ENCODE results near the gene AURKAIP1. TPM values are rescaled to one million over a fixed set of nuclear protein-coding genes. Genes with fewer than 3 reads are reported as not detected.
"Not testable (repeated sequence)": the region's sequence is repeated elsewhere in the genome, so short reads cannot be mapped to it uniquely, and the experiment has no call there.

Gene AURKAIP1
- total RNA-seq, 2 donors from 2014 or later: 152 to 161 TPM

DNA sequence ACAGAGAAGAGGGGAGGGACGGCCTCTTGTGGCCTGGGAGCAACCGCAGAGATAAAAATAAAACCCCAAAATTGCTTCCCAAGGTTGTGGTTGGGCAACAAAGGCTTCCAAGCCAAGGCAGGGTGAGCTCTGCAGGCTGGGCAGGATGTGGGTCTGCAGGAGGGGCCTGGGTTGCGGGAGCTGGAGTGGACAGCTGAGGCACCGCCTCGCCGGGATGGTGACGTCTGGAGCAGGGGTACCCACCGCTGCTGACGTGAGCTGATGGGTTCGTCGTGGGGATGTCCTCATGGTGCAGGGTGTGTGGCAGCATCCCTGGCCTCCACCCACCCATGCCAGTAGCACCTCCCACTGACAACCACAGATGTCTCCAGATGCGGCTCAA, 3.7 kb downstream of the AURKAIP1 start:
- peaks cover 17% of the 10 kb centered on the region for H3K4me1 ChIP-seq (replicated peaks)
- WGBS: 78% methylated on average over 9 of the region's 12 CpGs
- no peak for DNase-seq (ENCODE audit: low spot score)
- no peak overlapping the region for H3K27ac ChIP-seq
- intact Hi-C loops (cut with DNase I): loop anchor here (5.0 kb wide), 1 partner anchor 249 kb away; no protein-coding TSS in a partner anchor
- H3K27me3 ChIP-seq (replicated peaks; ENCODE audit: insufficient read depth): no peaks in the 10 kb centered on the region
- H3K4me3 ChIP-seq: no peak overlapping the region
- H3K36me3 ChIP-seq: no peaks in the 10 kb centered on the region
- no peak for TF ChIP-seq POLR2A (IDR thresholded peaks at IDR 0.05)
- TF ChIP-seq CTCF (IDR thresholded peaks at IDR 0.05): no peak
- no peak for TF ChIP-seq POLR2AphosphoS5 (IDR thresholded peaks at IDR 0.05)
- no peaks in the 10 kb centered on the region for H3K9me3 ChIP-seq

GRCh38 chr1:1370771-1371300, 4.2 kb downstream of the AURKAIP1 start:
- intact Hi-C loops (cut with DNase I): loop anchor here (5.0 kb wide), 1 partner anchor 249 kb away; no protein-coding TSS in a partner anchor
- WGBS: 86% methylated on average over 16 of the region's 16 CpGs
- peaks cover 16% of the 10 kb centered on the region for H3K4me1 ChIP-seq (replicated peaks)
- H3K9me3 ChIP-seq: no peaks in the 10 kb centered on the region
- TF ChIP-seq POLR2AphosphoS5 (IDR thresholded peaks at IDR 0.05) (no peak), POLR2A (IDR thresholded peaks at IDR 0.05) (no peak), CTCF (IDR thresholded peaks at IDR 0.05) (no peak)
- H3K36me3 ChIP-seq: no peaks in the 10 kb centered on the region
- H3K27me3 ChIP-seq (replicated peaks; ENCODE audit: insufficient read depth): no peaks in the 10 kb centered on the region
- H3K4me3 ChIP-seq: no peak overlapping the region
- H3K27ac ChIP-seq: no peak overlapping the region
- no peak for DNase-seq (ENCODE audit: low spot score)

DNA sequence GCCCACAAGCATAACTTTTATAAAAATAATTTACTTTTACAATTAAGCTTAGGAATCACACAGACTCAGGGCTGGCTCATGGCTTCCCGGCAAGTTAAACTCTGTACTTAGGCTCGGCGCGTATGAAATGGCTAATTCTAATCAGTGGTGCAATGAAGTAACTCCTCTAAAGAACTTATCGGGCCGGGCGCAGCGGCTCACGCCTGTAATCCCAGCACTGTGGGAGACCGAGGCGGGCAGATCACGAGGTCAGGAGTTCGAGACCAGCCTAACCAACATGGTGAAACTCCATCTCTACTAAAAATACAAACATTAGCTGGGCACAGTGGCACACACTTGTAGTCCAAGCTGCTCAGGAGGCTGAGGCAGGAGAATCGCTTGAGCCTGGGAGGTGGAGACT, 4.9 kb downstream of the AURKAIP1 start:
- peaks cover 15% of the 10 kb centered on the region for H3K4me1 ChIP-seq (replicated peaks)
- H3K4me3 ChIP-seq; H3K36me3 ChIP-seq; H3K27ac ChIP-seq; H3K27me3 ChIP-seq (replicated peaks; ENCODE audit: insufficient read depth); DNase-seq (ENCODE audit: low spot score); H3K9me3 ChIP-seq: not testable (repeated sequence)
- 95% methylated on average over 14 of the region's 14 CpGs for WGBS
- intact Hi-C loops (cut with DNase I): loop anchor here (5.0 kb wide), 1 partner anchor 248 kb away; no protein-coding TSS in a partner anchor

GRCh38 chr1:1367315-1367714, 7.7 kb downstream of the AURKAIP1 start:
- TF ChIP-seq CTCF (IDR thresholded peaks at IDR 0.05): no peak
- no peak for TF ChIP-seq POLR2A (IDR thresholded peaks at IDR 0.05)
- TF ChIP-seq POLR2AphosphoS5 (IDR thresholded peaks at IDR 0.05): no peak
- no peaks in the 10 kb centered on the region for H3K27me3 ChIP-seq (replicated peaks; ENCODE audit: insufficient read depth)
- H3K27ac ChIP-seq: no peak overlapping the region
- H3K36me3 ChIP-seq: no peaks in the 10 kb centered on the region
- 92% methylated on average over 5 of the region's 5 CpGs for WGBS
- no peak for DNase-seq (ENCODE audit: low spot score)
- intact Hi-C loops (cut with DNase I): no loop called here
- H3K4me1 ChIP-seq (replicated peaks): peaks cover 5% of the 10 kb centered on the region
- H3K4me3 ChIP-seq: no peak overlapping the region
- H3K9me3 ChIP-seq: no peaks in the 10 kb centered on the region

GRCh38 chr1:1366699-1367066, 8.3 kb downstream of the AURKAIP1 start:
- Histone ChIP-seq H3K4me1 (replicated peaks) (no peaks in the 10 kb centered on the region), H3K27me3 (replicated peaks; ENCODE audit: insufficient read depth) (no peaks in the 10 kb centered on the region), H3K36me3 (no peaks in the 10 kb centered on the region), H3K27ac (no peak overlapping the region), H3K9me3 (no peaks in the 10 kb centered on the region), H3K4me3 (no peak overlapping the region)
- 94% methylated on average over 3 of the region's 3 CpGs for WGBS
- DNase-seq (ENCODE audit: low spot score): no peak
- TF ChIP-seq CTCF (IDR thresholded peaks at IDR 0.05) (no peak), POLR2AphosphoS5 (IDR thresholded peaks at IDR 0.05) (no peak)
- intact Hi-C loops (cut with DNase I): no loop called here
